ENCODE data around the gene INMT.

INMT gene

GRCh38 chr7:30754315-30754877, 2.5 kb downstream of the INMT start:
- no peak for DNase-seq

GRCh38 chr7:30755384-30756154, 3.6 kb downstream of the INMT start:
- no peak for DNase-seq

- DNase-seq: no peak
Measured at GRCh38 chr7:30757342-30757692, 5.4 kb downstream of the INMT start.

GRCh38 chr7:30760514-30761213, 8.7 kb downstream of the INMT start:
- DNase-seq: no peak

- no peak for DNase-seq
Measured at GRCh38 chr7:30761214-30762156, 9.6 kb downstream of the INMT start.

- DNase-seq: no peak
Measured at GRCh38 chr7:30764030-30764975, 12.4 kb downstream of the INMT start.

- no peak for DNase-seq
Measured at GRCh38 chr7:30765408-30765807, 13.5 kb downstream of the INMT start.

GRCh38 chr7:30770845-30771173, 18.9 kb downstream of the INMT start:
- DNase-seq: no peak

GRCh38 chr7:30771174-30771879, 19.4 kb downstream of the INMT start, which contains the start of gene MINDY4:
Gene MINDY4, plus strand, starts transcription at chr7:30771417. Its CDS starts 77 bp downstream, at chr7:30771494.
- peak; percentile 83 for DNase-seq

- DNase-seq: no peak
Measured at GRCh38 chr7:30771880-30772425, 20.0 kb downstream of the INMT start.

- DNase-seq: no peak
Measured at GRCh38 chr7:30772984-30773383, 21.0 kb downstream of the INMT start.

- no peak for DNase-seq
Measured at GRCh38 chr7:30775992-30776391, 24.1 kb downstream of the INMT start.

GRCh38 chr7:30776971-30777370, 25.0 kb downstream of the INMT start:
- DNase-seq: no peak

- DNase-seq: no peak
Measured at GRCh38 chr7:30778255-30779025, 26.5 kb downstream of the INMT start.

- no peak for DNase-seq
Measured at GRCh38 chr7:30779574-30779973, 27.6 kb downstream of the INMT start.

- DNase-seq: no peak
Measured at GRCh38 chr7:30780941-30781340, 29.0 kb downstream of the INMT start.

- DNase-seq: no peak
Measured at GRCh38 chr7:30782690-30783089, 30.8 kb downstream of the INMT start.

GRCh38 chr7:30785786-30786185, 33.9 kb downstream of the INMT start:
- DNase-seq: no peak

- DNase-seq: no peak
Measured at GRCh38 chr7:30787486-30787885, 35.6 kb downstream of the INMT start.
